ENCODE data around the gene CHRNB4.

CHRNB4 gene

GRCh38 chr15:78635346-78635745 lies 5.7 kb downstream of the CHRNB4 start (continued):
- TF ChIP-seq, protein P1, sequence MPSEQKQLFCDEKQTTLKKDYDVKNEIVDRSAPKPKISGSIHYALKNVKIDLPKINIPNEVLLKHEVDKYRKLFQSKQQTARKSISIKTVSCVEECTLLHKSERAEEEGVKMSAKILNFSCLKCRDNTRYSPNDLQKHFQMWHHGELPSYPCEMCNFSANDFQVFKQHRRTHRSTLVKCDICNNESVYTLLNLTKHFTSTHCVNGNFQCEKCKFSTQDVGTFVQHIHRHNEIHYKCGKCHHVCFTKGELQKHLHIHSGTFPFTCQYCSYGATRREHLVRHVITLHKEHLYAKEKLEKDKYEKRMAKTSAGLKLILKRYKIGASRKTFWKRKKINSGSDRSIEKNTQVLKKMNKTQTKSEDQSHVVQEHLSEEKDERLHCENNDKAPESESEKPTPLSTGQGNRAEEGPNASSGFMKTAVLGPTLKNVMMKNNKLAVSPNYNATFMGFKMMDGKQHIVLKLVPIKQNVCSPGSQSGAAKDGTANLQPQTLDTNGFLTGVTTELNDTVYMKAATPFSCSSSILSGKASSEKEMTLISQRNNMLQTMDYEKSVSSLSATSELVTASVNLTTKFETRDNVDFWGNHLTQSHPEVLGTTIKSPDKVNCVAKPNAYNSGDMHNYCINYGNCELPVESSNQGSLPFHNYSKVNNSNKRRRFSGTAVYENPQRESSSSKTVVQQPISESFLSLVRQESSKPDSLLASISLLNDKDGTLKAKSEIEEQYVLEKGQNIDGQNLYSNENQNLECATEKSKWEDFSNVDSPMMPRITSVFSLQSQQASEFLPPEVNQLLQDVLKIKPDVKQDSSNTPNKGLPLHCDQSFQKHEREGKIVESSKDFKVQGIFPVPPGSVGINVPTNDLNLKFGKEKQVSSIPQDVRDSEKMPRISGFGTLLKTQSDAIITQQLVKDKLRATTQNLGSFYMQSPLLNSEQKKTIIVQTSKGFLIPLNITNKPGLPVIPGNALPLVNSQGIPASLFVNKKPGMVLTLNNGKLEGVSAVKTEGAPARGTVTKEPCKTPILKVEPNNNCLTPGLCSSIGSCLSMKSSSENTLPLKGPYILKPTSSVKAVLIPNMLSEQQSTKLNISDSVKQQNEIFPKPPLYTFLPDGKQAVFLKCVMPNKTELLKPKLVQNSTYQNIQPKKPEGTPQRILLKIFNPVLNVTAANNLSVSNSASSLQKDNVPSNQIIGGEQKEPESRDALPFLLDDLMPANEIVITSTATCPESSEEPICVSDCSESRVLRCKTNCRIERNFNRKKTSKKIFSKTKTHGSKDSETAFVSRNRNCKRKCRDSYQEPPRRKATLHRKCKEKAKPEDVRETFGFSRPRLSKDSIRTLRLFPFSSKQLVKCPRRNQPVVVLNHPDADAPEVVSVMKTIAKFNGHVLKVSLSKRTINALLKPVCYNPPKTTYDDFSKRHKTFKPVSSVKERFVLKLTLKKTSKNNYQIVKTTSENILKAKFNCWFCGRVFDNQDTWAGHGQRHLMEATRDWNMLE (tag by site-specific recombination; conservative IDR thresholded peaks at IDR 0.05; ENCODE audit: low read depth) = no peak
- no peak for TF ChIP-seq ZBTB8A (tag by site-specific recombination; IDR thresholded peaks at IDR 0.05)
- TF ChIP-seq, protein P2, sequence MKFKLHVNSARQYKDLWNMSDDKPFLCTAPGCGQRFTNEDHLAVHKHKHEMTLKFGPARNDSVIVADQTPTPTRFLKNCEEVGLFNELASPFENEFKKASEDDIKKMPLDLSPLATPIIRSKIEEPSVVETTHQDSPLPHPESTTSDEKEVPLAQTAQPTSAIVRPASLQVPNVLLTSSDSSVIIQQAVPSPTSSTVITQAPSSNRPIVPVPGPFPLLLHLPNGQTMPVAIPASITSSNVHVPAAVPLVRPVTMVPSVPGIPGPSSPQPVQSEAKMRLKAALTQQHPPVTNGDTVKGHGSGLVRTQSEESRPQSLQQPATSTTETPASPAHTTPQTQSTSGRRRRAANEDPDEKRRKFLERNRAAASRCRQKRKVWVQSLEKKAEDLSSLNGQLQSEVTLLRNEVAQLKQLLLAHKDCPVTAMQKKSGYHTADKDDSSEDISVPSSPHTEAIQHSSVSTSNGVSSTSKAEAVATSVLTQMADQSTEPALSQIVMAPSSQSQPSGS (tag by site-specific recombination; IDR thresholded peaks at IDR 0.05; ENCODE audit: low read depth) = no peak
- TF ChIP-seq ZNF677 (tag by site-specific recombination; IDR thresholded peaks at IDR 0.05) = no peak
- TF ChIP-seq ZNF555 (tag by site-specific recombination; conservative IDR thresholded peaks at IDR 0.05) = no peak
- no peak for TF ChIP-seq ZNF777 (tag by site-specific recombination; IDR thresholded peaks at IDR 0.05; ENCODE audit: borderline replicate concordance)
- TF ChIP-seq PBX3 (CRISPR knock-in tag; IDR thresholded peaks at IDR 0.05) = no peak
- no peak for TF ChIP-seq YY1 (tag by site-specific recombination; IDR thresholded peaks at IDR 0.05)
- no peak for TF ChIP-seq ZSCAN16 (tag by site-specific recombination; IDR thresholded peaks at IDR 0.05)
- TF ChIP-seq ZNF521 (tag by site-specific recombination; IDR thresholded peaks at IDR 0.05) = no peak

- Histone ChIP-seq H3K4me3 (ENCODE audit: low read depth, low read length) (no peak overlapping the region), H3K36me3 (ENCODE audit: control insufficient read depth in 2 of 2, insufficient read depth in 1 of 2, low read length in 2 of 2) (no peaks in the 10 kb centered on the region), H3K9me3 (ENCODE audit: control insufficient read depth, insufficient read depth, low read depth, low read length) (no peaks in the 10 kb centered on the region), H3K4me1 (ENCODE audit: control insufficient read depth, insufficient read depth, low read length) (no peaks in the 10 kb centered on the region), H3K27ac (ENCODE audit: extremely low read depth, low read depth, low read length) (no peak overlapping the region)
- ChIA-PET POLR2A (no interaction called here), CTCF (interaction anchor here (0.5 to 5.9 kb wide), 3 partner anchors 10 to 75 kb away, joined by 4 to 119 read pairs (median 4); no protein-coding TSS in a partner anchor)
- TF ChIP-seq ZBTB26 (tag by site-specific recombination; optimal IDR thresholded peaks at IDR 0.05) (no peak), SETDB1 (IDR thresholded peaks at IDR 0.05; ENCODE audit: insufficient read length, low read length) (no peak), ZNF701 (tag by site-specific recombination; IDR thresholded peaks at IDR 0.05) (no peak), YY2 (tag by site-specific recombination; IDR thresholded peaks at IDR 0.05) (no peak), ZNF148 (tag by site-specific recombination; IDR thresholded peaks at IDR 0.05; ENCODE audit: borderline replicate concordance) (no peak), ZNF707 (tag by site-specific recombination; IDR thresholded peaks at IDR 0.05) (no peak), ZNF404 (tag by site-specific recombination; IDR thresholded peaks at IDR 0.05) (no peak), ZFP37 (tag by site-specific recombination; IDR thresholded peaks at IDR 0.05) (no peak), HOXC10 (CRISPR knock-in tag; IDR thresholded peaks at IDR 0.05) (no peak), ZNF510 (tag by site-specific recombination; IDR thresholded peaks at IDR 0.05; ENCODE audit: insufficient replicate concordance) (no peak), ZNF324 (tag by site-specific recombination; IDR thresholded peaks at IDR 0.05) (no peak), OSR2 (tag by site-specific recombination; IDR thresholded peaks at IDR 0.05) (no peak), ZNF530 (tag by site-specific recombination; IDR thresholded peaks at IDR 0.05; ENCODE audit: low read depth) (no peak), ZNF571 (tag by site-specific recombination; IDR thresholded peaks at IDR 0.05) (no peak)
Measured at GRCh38 chr15:78634210-78635145, 6.5 kb downstream of the CHRNB4 start.

Measured in HEK293 (cell line).